ENCODE data around the gene DNAH5.

Gene DNAH5

GRCh38 chr5:13735691-13736090 lies 208.8 kb downstream of the DNAH5 start:
- no peak for DNase-seq
- in situ Hi-C loops (cut with HindIII; ENCODE audit: low pct_ligation_motif_present, low sequenced_read_pairs): no loop called here
- H3K4me3 ChIP-seq (ENCODE audit: low read depth, low read length): no peak overlapping the region
- H3K36me3 ChIP-seq (replicated peaks): no peaks in the 10 kb centered on the region
- no peaks in the 10 kb centered on the region for H3K27me3 ChIP-seq (replicated peaks)
- TF ChIP-seq CTCF (IDR thresholded peaks at IDR 0.05; ENCODE audit: low read depth, low read length, missing control alignments): no peak
- no peak overlapping the region for H3K27ac ChIP-seq

GRCh38 chr5:13731121-13731628 lies 213.3 kb downstream of the DNAH5 start:
- no peak for DNase-seq
- no peak overlapping the region for H3K27ac ChIP-seq
- no peak for TF ChIP-seq CTCF (IDR thresholded peaks at IDR 0.05; ENCODE audit: low read depth, low read length, missing control alignments)
- in situ Hi-C loops (cut with HindIII; ENCODE audit: low pct_ligation_motif_present, low sequenced_read_pairs): no loop called here
- no peaks in the 10 kb centered on the region for H3K36me3 ChIP-seq (replicated peaks)
- H3K4me3 ChIP-seq (ENCODE audit: low read depth, low read length): no peak overlapping the region
- H3K27me3 ChIP-seq (replicated peaks): no peaks in the 10 kb centered on the region

- Histone ChIP-seq H3K4me3 (ENCODE audit: low read depth, low read length) (no peak overlapping the region), H3K27ac (no peak overlapping the region), H3K36me3 (replicated peaks) (no peaks in the 10 kb centered on the region), H3K27me3 (replicated peaks) (no peaks in the 10 kb centered on the region)
- in situ Hi-C loops (cut with HindIII; ENCODE audit: low pct_ligation_motif_present, low sequenced_read_pairs): no loop called here
- TF ChIP-seq CTCF (IDR thresholded peaks at IDR 0.05; ENCODE audit: low read depth, low read length, missing control alignments): no peak
- DNase-seq: no peak
Observed at GRCh38 chr5:13708906-13709305, 235.6 kb downstream of the DNAH5 start.

- DNase-seq: no peak
- in situ Hi-C loops (cut with HindIII; ENCODE audit: low pct_ligation_motif_present, low sequenced_read_pairs): no loop called here
- H3K27ac ChIP-seq: no peak overlapping the region
- TF ChIP-seq CTCF (IDR thresholded peaks at IDR 0.05; ENCODE audit: low read depth, low read length, missing control alignments): no peak
- no peak overlapping the region for H3K4me3 ChIP-seq (ENCODE audit: low read depth, low read length)
- H3K36me3 ChIP-seq (replicated peaks): no peaks in the 10 kb centered on the region
- H3K27me3 ChIP-seq (replicated peaks): no peaks in the 10 kb centered on the region
Observed at GRCh38 chr5:13708432-13708831, 236.1 kb downstream of the DNAH5 start.

- Histone ChIP-seq H3K27me3 (replicated peaks) (no peaks in the 10 kb centered on the region), H3K27ac (no peak overlapping the region), H3K36me3 (replicated peaks) (no peaks in the 10 kb centered on the region), H3K4me3 (ENCODE audit: low read depth, low read length) (no peak overlapping the region)
- in situ Hi-C loops (cut with HindIII; ENCODE audit: low pct_ligation_motif_present, low sequenced_read_pairs): no loop called here
- DNase-seq: no peak
- no peak for TF ChIP-seq CTCF (IDR thresholded peaks at IDR 0.05; ENCODE audit: low read depth, low read length, missing control alignments)
Observed at GRCh38 chr5:13704396-13704795, 240.1 kb downstream of the DNAH5 start.

- Histone ChIP-seq H3K4me3 (ENCODE audit: low read depth, low read length) (no peak overlapping the region), H3K36me3 (replicated peaks) (no peaks in the 10 kb centered on the region), H3K27ac (no peak overlapping the region), H3K27me3 (replicated peaks) (no peaks in the 10 kb centered on the region)
- TF ChIP-seq CTCF (IDR thresholded peaks at IDR 0.05; ENCODE audit: low read depth, low read length, missing control alignments): no peak
- in situ Hi-C loops (cut with HindIII; ENCODE audit: low pct_ligation_motif_present, low sequenced_read_pairs): no loop called here
- DNase-seq: no peak
Observed at GRCh38 chr5:13700626-13701025, 243.9 kb downstream of the DNAH5 start.
